GM21576 (cell line): ENCODE data around the gene FHOD3.
"Not testable (repeated sequence)": the region's sequence is repeated elsewhere in the genome, so short reads cannot be mapped to it uniquely, and the experiment has no call there.

ENCODE experiments used
- ATAC-seq: cut with Tn5 transposase; IDR thresholded peaks from one replicate; pipeline ENCODE4 v1.9.1; 2021; ENCODE audit warnings: mild to moderate bottlenecking, moderate library complexity; ENCODE audit not compliant: unreplicated experiment

The FHOD3 gene

DNA sequence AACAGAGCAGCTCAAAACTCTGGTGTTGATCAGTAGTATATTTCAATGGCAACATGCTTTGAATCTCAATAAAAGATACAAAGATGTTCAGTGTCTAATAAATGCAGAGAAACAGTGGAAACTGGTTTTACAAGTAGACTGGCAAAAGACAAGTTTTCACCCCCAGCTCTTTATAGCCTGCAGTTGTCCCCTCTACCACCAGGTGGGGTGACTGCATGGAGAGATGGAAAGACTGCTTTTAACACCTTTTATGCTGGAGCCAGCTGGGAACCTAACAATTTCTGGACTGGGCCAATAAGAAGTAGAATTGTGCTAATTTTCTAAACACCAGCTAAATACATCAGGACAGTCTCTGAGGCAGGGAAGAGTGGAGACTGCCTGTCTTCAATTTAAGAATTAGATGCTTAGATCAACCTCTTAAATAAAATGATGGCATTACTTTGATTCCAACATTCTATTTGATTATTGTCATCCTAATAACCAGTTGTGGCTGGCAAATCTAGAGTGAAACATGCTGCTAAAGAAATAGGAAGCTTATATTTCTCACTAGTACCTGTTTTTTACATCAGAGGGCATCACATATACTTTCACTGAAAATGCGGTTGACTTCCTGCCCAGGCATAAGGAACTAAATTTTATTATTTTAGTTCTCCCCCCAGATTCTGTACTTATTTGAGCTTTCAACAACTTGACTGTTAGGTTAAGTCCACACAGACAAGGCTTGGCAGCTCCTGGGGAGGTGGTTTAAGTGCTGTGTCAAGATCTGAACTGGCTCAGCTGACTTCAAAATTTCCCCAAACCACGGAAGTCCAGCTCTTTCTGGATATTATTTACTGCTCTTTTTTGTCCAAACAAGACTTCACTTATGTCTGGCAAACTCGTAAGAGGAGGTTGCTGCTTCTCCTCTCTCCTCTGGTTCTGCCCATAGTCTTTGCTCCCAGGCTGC, 390.8 kb downstream of the FHOD3 start:
- no peak for ATAC-seq

DNA sequence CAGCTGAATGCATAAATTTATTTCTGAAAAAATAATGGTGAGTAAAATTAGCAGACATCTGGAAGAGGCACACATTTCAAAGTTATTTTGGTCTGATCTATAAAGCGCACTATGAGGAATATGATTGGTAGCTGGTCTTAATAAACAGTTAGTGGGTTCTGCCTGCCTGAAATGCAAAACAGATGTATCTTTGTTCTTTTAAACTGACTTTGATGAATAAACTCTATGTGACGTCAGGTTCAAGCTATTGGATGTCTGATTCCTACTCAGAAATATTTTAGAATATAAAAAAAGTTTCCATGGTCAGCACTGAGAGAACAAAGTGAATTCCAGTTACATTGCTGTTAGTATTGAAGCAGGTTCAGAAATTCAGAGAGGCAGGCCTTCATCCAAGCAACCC, 394.9 kb downstream of the FHOD3 start:
- ATAC-seq, result no peak

DNA sequence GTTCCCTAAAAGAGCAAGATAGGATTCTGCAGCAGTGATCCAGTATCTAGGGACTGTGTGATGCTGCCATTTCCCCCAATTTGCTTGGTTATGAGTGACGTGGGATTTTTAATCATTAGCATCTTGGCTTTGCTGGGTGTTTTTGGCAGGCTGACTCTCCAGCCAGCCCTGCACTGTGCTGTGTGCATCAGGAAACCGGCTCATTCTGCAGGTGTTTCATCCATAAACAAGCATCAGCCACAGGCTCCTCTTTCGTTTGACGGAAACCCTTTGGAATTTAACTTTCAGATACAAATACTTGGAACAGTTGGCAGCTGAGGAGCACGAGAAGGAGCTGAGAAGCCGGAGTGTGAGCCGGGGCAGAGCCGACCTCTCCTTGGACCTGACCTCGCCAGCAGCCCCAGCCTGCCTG, 395.4 kb downstream of the FHOD3 start:
- no peak for ATAC-seq

DNA sequence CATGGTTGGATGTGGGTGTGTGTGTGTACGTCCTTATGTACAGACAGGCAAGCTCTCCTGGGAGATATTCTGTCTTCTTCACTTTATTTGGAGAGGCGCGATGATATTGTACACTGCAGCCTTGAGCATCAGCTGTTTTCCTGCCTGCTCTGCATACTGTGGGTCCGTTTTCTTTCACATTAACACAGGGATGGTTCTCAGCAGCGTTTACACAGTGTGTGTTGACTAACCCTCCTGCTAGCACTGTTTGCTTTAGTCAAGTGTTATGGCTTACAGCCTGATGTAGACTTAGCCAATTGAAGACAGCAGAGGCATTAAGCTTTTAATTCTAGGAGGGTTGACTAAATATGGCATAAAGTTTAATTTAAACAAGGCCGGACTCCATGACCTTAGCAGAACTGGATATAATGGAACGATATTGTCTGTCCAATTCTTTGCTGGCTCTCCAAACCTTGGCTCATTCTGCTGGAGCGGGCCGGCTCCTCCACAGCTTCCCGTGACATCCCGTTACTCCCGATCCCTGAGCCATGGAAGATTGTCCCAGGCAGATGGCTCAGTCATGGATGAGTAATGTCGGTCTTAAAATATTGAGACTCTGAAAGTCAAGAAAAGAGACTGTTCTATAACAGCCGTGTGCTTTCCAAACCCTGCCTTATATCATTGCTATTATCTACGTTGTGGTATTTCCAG, 396.6 kb downstream of the FHOD3 start:
- no peak for ATAC-seq

DNA sequence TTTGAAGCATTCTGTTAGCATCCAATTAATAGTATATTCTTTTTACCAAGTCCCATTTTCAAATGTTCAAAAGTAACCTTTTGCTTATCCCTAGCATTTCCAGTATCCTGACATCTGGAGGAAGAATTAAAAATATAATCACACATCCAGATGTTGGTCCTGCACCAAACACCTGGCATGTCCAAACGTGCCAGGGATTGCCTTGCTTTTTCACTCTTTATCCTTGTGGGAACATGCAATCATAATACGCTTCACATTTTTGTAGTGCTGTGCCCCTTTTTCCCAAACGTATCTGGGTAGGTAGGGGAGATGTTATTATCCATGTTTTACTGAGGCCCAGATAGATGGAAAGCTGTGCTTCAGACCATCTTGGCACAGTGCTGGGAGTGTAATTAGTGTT, 398.3 kb downstream of the FHOD3 start:
- no peak for ATAC-seq

GRCh38 chr18:36697905-36698304, 400.4 kb downstream of the FHOD3 start:
- no peak for ATAC-seq

DNA sequence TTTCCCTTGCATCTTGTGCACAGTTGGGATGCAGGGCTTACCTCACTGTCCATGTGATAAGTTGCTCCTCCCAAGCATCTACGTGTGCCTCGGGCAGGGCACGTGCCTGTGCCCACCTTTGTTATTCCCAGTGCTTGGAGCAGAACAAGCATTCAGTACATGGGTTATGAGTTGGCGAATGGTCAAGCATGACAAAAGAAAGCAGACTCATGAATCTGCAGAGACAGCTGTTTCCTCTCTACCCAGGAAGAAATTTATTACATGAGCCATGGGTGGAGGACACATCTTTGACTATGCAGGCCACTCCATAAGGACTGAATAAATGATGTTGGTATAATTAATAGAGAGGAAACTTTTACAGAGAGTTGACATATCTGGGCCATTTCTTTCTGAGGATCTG, 403.4 kb downstream of the FHOD3 start:
- no peak for ATAC-seq

- no peak for ATAC-seq
These were observed 405.0 kb downstream of the FHOD3 start for GRCh38 chr18:36702401-36703013.

GRCh38 chr18:36704156-36704555, 406.6 kb downstream of the FHOD3 start:
- ATAC-seq, result no peak

GRCh38 chr18:36706134-36706881, 408.8 kb downstream of the FHOD3 start:
- no peak for ATAC-seq

DNA sequence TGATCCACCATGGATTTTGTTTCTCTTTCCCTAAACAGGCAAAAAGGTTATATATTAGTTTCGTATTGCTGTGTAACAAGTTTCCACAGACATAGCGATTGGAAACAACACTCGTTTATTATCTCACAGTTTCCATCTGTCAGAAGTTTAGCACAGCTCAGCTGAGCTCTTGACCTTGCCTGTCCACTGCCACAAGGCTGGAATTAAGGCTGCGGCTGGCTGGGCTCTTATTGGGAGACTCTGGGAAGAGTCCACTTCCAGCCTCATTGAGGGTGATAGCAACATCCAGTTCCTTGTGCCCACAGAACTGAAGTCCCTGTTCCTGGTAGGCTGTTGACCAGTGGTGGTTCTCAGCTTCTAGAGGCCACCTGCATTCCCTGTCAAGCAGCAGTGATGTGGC, 410.9 kb downstream of the FHOD3 start:
- ATAC-seq, result no peak

GRCh38 chr18:36709315-36709714, 411.8 kb downstream of the FHOD3 start:
- no peak for ATAC-seq

- no peak for ATAC-seq
These were observed 413.7 kb downstream of the FHOD3 start for GRCh38 chr18:36711014-36711725.

DNA sequence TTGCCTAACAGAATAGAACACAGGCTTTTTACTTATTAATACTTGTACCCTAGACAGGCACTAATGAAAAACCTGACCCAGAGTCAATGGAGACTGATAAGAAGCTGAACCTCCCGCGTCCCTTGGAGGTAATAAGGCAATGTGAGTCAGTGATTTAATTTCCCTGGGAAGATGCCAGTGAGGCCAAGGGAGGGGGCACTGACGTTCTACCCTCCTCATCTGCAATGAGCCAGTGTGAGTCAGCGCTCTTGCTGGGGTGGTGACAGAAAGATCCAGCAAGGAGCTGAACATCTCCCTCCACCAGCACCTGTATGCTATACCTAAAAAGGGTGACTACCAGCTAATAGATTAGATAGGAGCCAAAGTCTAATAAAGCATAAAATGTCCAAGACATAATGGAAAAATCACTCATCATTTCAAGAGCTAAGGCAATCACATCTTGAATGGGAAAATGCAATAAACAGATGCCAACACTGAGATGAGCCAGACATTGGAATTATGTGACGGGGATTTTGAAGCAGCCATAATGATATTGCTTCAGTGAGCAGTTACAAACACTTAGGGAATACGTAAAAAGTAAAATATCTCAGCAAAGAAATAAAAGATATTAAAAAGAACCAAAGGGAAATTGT, 414.4 kb downstream of the FHOD3 start:
- ATAC-seq, result no peak

- ATAC-seq, result no peak
These were observed 417.0 kb downstream of the FHOD3 start for GRCh38 chr18:36714476-36714875.

- no peak for ATAC-seq
These were observed 420.1 kb downstream of the FHOD3 start for GRCh38 chr18:36717422-36718110.

DNA sequence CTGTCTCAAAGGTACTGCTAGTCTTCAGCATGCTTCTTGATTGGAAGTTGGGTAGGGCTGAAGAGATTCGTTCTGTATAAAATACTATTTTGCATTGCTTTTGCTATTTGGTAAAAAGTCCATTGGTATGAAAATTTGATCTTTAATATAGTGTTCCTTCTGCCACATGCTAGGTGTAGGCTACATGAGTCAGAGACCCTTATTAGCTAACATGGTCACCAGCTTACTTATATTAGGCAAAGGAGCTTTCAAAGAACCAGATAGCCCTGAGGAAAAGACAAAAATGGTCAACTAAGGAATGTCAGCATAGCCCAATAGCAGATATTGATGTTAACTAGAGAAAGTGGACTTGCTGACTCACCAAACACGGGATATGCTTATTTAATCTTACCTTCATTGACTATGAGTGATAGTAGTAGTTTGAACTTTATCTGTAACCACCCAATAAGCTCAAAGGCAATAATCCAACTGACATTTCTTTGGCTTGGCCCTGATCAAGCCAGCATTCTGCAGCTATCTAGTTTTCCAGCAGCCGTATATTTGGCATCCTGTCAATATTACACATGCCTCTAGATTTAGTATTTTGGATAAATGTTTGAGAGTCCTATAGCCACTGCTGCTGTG, 421.3 kb downstream of the FHOD3 start:
- no peak for ATAC-seq

DNA sequence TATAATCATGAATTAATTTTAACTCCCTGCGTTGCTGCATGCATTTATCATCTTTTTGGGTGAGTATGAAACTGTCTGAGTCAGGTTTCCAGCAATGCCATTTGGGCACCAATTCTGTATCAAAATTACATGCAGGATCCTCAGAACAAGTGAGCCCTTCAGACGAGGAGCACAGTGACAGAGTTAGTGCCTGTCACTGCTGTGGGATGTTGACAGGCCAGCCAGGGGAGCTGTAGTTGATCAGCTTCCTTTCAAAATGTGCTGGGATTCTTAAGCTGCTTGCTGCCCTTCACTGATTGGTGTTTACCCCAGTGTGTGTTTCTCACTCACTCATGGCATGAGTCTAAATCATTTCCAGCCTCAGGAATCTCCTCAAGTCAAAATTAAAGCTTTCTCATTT, 422.1 kb downstream of the FHOD3 start:
- ATAC-seq, result no peak

GRCh38 chr18:36721351-36721750, 423.8 kb downstream of the FHOD3 start:
- ATAC-seq, result not testable (repeated sequence)
